Activated gamma-delta T cell (primary cell): ENCODE results near the gene ROR1.
"Not testable (repeated sequence)": the region's sequence is repeated elsewhere in the genome, so short reads cannot be mapped to it uniquely, and the experiment has no call there.

Source experiments
- DNase-seq: peaks from one replicate; lab custom pipeline; 2025; lab: John Stamatoyannopoulos, UW

Gene ROR1

GRCh38 chr1:64061430-64062104 lies 287.8 kb downstream of the ROR1 start:
- no peak for DNase-seq

DNA sequence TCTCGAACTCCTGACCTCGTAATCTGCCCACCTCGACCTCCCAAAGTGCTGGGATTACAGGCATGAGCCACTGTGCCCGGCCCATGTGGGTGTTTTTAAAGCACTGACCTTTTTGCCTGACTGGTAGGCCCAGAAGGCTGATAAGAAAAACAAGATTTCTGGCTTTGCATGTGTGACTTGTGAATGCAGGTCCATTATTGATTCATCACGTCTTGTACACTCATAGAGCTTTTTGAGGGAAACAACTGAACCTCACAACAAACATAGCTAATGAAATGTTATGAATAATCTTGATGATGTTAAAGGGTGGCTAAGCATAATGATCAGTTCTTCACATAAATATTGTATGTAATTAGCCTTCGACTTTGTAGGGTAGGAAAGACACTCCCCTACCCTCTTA lies 288.7 kb downstream of the ROR1 start:
- DNase-seq = no peak

DNA sequence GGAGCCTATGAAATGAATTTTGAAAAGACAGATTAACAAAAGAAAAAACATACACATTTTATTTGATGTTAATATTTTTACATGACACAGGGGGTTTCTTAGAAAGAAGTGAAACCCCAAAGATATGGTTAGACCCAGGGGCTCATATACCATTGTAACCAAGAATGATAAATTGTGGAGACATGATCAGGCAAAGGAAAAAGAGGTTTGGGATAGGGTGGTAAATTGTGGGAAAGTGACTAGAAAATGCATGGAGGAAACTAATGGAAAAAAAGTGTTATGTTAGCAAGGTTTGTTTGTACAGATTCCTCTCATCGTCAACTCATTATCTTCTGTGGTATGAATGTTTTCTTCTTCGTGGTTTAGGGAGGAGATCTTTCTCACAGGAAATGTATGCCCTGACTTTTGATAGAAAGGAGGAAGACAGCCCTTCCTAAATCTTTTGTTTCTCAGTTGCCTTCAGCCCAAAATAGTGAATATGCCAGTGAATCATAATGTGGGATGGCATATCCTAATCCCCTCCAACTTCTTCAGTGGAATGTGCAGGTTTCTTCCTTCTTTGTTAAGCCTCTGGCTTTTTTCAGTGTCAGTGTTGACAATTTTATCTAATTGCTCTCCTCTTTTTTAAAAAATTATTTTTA lies 289.2 kb downstream of the ROR1 start:
- DNase-seq = no peak

GRCh38 chr1:64065571-64065970 lies 291.8 kb downstream of the ROR1 start:
- DNase-seq = no peak

GRCh38 chr1:64072089-64072793 lies 298.4 kb downstream of the ROR1 start:
- no peak for DNase-seq

GRCh38 chr1:64073705-64074104 lies 299.9 kb downstream of the ROR1 start:
- no peak for DNase-seq

DNA sequence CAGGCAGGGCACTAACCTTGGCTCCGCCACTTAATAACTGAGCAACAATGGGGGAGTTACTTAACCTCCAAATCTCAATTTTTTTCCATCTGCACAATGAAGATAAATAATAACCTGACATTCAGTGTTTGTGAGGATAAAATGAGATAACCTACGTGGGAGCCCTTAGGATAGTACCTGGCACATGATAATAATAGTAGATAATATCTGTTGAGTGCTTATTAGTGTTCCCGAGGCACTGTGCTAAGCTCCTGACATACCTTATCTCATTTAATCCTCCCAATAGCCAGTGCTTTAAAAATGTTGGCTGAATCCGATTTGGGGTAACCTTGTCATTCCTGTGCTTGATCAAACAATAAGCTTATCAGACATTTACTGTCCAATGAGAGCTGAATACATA lies 300.9 kb downstream of the ROR1 start:
- no peak for DNase-seq

DNA sequence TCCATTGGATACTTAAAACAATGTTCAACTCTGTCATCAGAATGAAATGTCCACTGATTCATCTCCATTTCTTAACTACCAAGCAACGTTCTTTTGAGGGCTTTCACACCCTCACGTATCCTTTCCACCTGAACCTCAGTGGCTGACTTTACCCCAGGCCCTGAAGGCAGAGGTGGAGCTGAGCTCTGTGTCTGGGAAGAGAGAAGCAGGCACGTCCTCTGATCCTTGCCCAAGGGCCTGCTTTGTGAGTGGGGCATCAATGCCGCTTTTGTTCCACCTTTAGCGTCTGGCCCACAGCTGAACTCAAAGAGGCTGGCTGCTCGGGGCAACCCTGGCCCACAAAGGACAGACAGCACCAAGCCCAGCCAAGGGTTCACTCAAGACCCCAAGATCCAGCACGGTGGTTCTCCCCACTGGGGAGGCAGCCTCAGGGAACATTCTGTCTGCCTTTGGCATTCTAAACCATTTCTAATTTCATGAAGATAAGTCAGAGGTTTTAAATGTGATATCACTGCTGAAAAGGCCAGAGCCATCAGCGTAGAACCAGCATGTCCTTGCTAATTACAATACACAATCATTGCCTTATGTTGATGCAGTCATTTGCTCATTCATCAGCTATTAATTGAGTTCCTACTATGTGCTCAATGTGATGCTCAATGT lies 303.6 kb downstream of the ROR1 start:
- DNase-seq = no peak

DNA sequence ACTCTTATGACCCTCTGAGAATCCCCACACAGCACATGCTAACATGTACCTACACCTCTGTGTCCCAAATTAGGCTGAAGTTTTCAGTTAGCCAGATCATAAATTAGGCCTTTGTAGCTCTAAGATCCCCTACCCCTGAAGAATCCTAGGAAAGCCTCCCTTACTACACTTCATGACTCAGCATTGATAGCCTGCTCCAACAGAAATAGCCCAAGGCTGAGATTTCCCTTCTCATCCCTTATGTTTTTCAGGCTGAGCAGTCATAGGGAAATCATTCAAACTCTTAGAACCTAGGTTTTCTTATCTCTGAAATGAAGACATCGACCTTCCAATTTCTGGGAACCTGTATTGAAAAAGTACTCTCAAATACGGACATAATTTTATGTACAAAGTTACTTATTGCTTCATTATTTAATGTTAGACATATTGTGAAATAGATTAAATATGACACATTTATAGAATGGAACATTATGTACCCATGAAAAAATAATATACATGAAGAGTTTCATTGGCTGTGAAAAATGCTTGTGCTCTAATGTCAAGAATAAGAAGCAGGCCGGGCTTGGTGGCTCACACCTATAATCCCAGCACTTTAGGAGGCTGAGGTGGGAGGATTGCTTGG lies 307.2 kb downstream of the ROR1 start:
- no peak for DNase-seq

DNA sequence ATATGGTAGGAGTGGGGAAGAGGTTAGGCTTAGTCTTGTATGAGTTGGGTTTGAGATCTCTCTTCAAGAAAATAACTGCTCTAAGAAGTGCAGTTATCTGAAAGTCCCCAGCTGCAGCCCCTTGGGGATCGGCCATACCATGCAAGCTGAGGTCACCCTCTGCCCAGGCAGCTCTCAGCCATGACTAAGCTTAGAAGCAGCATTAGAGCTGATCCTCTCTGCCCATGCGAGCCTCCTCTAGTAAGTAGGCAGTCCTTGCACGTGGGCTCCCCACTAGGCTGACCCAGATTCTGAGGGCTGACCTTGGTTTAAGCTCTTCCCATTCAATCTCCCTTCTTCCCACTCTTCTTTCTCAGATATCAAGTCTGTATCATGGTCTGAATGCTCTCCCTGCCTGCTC lies 308.6 kb downstream of the ROR1 start:
- no peak for DNase-seq

DNA sequence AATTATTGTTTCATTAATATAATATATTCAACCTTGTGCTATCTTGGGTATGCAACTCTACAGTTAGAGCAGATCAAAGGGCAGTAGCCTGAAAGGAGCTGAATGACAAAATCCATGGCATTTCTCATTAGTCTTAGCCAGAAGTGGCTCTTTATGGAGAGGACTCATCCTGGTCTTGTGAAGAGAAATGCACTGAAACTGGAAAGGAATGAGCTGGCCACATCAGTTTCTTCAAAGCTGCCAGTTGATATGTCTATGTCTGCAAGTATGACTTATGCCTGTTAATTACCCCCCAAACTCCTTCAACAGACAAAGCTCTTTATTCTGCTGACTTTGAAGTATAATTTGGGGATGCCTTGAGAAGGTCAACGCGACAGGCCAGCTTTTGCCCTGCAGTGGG lies 310.6 kb downstream of the ROR1 start:
- DNase-seq = no peak

- DNase-seq = no peak
Measured at GRCh38 chr1:64087768-64088167, 314.0 kb downstream of the ROR1 start.

DNA sequence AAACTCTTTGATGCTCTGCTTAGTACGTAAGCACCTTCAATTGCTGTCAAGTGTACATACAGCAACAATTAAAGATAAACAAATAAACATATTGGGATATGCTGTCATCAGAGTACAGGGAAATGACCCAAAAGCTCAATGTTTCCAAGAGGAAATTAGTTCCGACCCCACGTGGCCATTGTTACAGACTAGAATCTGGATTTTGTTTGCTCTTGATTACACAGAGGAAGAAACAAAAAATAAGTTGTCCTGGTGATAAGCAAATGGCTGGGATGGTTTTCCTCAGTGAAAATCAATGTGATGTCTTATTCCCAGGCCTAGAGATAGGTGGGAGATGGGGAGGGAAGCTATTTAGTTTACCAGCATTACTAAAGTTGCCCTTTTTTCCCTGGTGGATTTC lies 316.6 kb downstream of the ROR1 start:
- no peak for DNase-seq

DNA sequence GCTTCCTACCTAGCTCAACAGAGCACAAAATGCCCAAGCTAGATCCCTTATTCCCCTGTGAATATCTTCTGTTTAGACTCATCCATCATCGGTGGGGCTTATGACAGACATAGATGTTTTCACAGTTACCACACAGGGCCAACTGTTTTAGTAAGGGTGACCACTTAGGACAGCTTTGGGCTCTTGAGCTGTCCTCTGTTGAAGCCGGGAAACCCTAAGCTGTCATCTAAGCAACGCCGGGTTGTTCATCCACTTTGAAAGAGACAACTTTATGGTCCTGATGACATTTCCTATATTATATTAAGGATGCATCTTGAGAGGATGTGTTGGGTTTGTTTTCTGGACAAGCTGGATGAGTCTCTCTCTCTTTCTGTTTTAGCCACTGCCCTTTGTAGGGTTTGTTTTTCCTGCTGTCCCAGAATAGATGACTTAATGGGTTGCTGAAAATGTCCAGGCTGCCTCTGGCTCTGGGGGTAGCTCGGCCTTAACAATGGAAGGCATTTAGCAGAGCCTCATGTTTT lies 319.1 kb downstream of the ROR1 start:
- no peak for DNase-seq

GRCh38 chr1:64093941-64094340 lies 320.1 kb downstream of the ROR1 start:
- no peak for DNase-seq

GRCh38 chr1:64095832-64096231 lies 322.0 kb downstream of the ROR1 start:
- DNase-seq = no peak

DNA sequence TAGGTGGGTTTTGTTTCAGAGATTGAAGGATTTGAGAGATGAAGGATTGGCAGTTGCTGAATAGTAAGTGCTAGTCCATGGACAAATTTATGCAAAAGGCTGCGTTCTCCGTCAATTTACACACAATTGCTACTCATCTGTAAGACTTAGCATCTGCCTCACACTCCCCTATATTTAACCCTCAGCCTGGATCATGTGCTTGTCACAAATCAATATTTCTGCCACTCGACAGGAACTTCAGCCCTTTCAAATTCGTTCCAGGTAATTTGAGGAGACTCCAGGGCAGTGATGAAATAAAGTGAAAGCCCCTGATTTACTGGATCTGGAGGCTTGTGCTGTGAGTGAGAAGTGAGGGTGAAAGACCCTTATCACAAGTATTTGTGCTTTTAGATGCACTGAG lies 324.0 kb downstream of the ROR1 start:
- no peak for DNase-seq

DNA sequence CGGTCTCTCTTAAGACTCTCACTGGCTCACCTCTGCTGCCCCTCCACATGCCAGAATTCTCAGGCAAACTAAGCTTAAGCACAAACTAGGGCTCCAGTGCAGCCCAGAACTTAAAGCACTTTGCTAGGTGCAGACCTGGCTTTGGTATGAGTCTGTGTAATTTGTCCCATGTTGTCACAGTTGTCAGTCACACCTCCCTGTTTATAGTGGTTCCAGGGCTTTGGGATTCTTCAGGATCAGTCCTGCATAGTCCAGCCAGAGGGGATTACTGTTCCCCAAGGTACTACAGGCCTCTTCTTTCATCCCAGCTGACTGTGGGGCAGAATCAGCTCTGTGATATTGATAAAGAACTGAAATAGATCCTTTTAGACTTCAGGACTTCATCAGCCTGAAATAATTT lies 324.6 kb downstream of the ROR1 start:
- DNase-seq = no peak

DNA sequence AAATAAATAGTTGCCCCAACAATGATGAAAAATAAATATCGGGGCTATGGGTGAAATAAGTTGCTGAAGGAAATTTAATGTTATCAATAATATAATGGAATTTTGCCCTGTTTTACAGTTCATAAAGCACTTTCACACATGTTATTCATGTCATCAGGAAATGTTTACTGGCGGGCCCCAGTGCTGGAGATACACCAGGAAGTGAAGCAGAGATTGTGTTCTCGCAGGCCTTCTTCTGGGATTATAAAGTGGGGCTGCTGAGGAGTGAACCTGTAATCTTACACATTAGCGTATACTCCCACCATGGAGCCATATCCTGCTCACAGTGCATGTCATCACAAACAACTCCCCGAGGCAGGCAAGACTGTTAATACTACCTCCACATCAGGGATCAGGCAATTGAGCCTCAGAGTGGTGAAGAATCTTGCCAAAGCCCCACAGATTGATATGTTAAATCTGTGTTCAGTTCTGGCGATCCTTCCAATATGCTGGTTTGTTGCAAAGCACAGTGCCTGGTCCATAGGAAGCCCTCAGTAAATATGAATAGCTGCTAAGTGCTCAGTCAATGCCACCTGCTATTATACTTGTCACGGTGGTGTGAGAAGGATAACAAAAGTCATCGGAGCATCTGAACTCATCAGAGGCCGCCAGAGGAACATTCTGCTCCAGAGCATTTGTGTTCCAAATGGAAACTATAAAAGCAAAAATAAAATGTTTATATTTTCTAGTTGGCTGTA lies 325.2 kb downstream of the ROR1 start:
- DNase-seq = no peak

GRCh38 chr1:64100791-64101190 lies 327.0 kb downstream of the ROR1 start:
- DNase-seq = no peak

DNA sequence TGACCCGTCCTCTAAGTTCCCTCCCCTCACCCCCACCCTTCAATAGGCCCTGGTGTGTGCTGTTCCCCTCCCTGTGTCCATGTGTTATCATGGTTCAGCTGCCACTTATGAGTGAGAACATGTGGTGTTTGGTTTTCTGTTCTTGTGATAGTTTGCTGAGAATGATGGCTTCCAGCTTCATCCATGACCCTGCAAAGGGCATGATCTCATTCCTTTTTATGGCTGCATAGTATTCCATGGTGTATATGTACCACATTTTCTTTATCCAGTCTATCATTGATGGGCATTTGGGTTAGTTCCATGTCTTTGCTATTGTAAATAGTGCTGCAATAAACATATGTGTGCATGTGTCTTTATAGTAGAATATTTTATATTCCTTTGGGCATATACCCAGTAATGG lies 330.8 kb downstream of the ROR1 start:
- not testable (repeated sequence) for DNase-seq
